RWPE2 (cell line): ENCODE data around the gene SETD2.
A peak's percentile ranks its signal among the peaks of the same experiment; 100 is the strongest.

Experiments
- ATAC-seq: fragments of 200-7000 bp; cut with Tn5 transposase; 3 replicates; pipeline ENCODE4 v1.9.1; 2021; ENCODE audit warnings: low read depth
- DNase-seq: peaks from one replicate; pipeline ENCODE4 v3.0.0-alpha.2; 2020; ENCODE audit warnings: low spot score
- H3K27ac ChIP-seq: fragments of 450-650 bp; 2 replicates; pipeline ENCODE4 v1.5.1; 2017; ENCODE audit warnings: mild to moderate bottlenecking; ENCODE audit not compliant: poor library complexity, severe bottlenecking
- H3K27me3 ChIP-seq: fragments of 250-450 bp; sonication (Bioruptor Pico); 2 replicates; pipeline ENCODE4 v1.5.1; 2021; ENCODE audit warnings: mild to moderate bottlenecking, moderate library complexity; ENCODE audit not compliant: insufficient read depth, poor library complexity, severe bottlenecking
- H3K36me3 ChIP-seq: fragments of 250-450 bp; sonication (Bioruptor Pico); 2 replicates; pipeline ENCODE4 v1.5.1; 2020; ENCODE audit warnings: low read depth, mild to moderate bottlenecking, moderate library complexity
- H3K4me1 ChIP-seq: fragments of 250-450 bp; sonication (Bioruptor Pico); 2 replicates; pipeline ENCODE4 v1.5.1; 2021; ENCODE audit warnings: mild to moderate bottlenecking, moderate library complexity; ENCODE audit not compliant: insufficient read depth, poor library complexity, severe bottlenecking
- H3K4me3 ChIP-seq: fragments of 250-450 bp; sonication (Bioruptor Pico); 2 replicates; pipeline ENCODE4 v1.5.1; 2021; ENCODE audit warnings: mild to moderate bottlenecking, moderate library complexity; ENCODE audit not compliant: severe bottlenecking
- H3K9me3 ChIP-seq: fragments of 250-450 bp; sonication (Bioruptor Pico); 2 replicates; pipeline ENCODE4 v1.5.1; 2021; ENCODE audit warnings: mild to moderate bottlenecking, moderate library complexity; ENCODE audit not compliant: severe bottlenecking
- CTCF ChIP-seq: fragments of 450-650 bp; IDR thresholded peaks from one replicate; pipeline ENCODE4 v1.5.1; 2017; ENCODE audit warnings: mild to moderate bottlenecking, moderate library complexity; ENCODE audit not compliant: poor library complexity, severe bottlenecking

SETD2 gene

GRCh38 chr3:47159820-47160219 lies 4.1 kb downstream of the SETD2 start:
- Histone ChIP-seq H3K27ac (no peak overlapping the region), H3K27me3 (no peaks in the 10 kb centered on the region), H3K9me3 (no peaks in the 10 kb centered on the region), H3K36me3 (0 out of 2 replicates have a peak, but pooled peaks cover 3% of the 10 kb centered on the region), H3K4me1 (peaks cover 7% of the 10 kb centered on the region), H3K4me3 (no peak overlapping the region)
- DNase-seq (no peak), ATAC-seq (no peak)
- TF ChIP-seq CTCF = no peak

GRCh38 chr3:47158208-47158607 lies 5.7 kb downstream of the SETD2 start:
- no peak overlapping the region for H3K27ac ChIP-seq
- no peaks in the 10 kb centered on the region for H3K9me3 ChIP-seq
- H3K36me3 ChIP-seq = peaks cover 3% of the 10 kb centered on the region; the same call in 1 of the 2 replicates
- no peak for TF ChIP-seq CTCF
- ATAC-seq (no peak), DNase-seq (no peak)
- no peak overlapping the region for H3K4me3 ChIP-seq
- H3K27me3 ChIP-seq = no peaks in the 10 kb centered on the region
- H3K4me1 ChIP-seq = peaks cover 7% of the 10 kb centered on the region

GRCh38 chr3:47156396-47156795 lies 7.5 kb downstream of the SETD2 start:
- DNase-seq (no peak), ATAC-seq (0 out of 3 replicates have a peak, but pooled peaks have one; percentile 14)
- Histone ChIP-seq H3K4me1 (peaks cover 2% of the 10 kb centered on the region), H3K9me3 (no peaks in the 10 kb centered on the region), H3K4me3 (no peak overlapping the region), H3K27ac (no peak overlapping the region), H3K36me3 (no peaks in the 10 kb centered on the region; the same call in 1 of the 2 replicates), H3K27me3 (no peaks in the 10 kb centered on the region)
- TF ChIP-seq CTCF = no peak

GRCh38 chr3:47152578-47152977 lies 11.3 kb downstream of the SETD2 start:
- H3K36me3 ChIP-seq = no peaks in the 10 kb centered on the region; the same call in 1 of the 2 replicates
- no peak overlapping the region for H3K27ac ChIP-seq
- H3K9me3 ChIP-seq = no peaks in the 10 kb centered on the region
- TF ChIP-seq CTCF = no peak
- no peak for DNase-seq
- no peaks in the 10 kb centered on the region for H3K27me3 ChIP-seq
- no peak overlapping the region for H3K4me3 ChIP-seq
- ATAC-seq = no peak
- H3K4me1 ChIP-seq = peaks cover 2% of the 10 kb centered on the region

GRCh38 chr3:47151836-47152235 lies 12.1 kb downstream of the SETD2 start:
- Histone ChIP-seq H3K4me1 (peaks cover 2% of the 10 kb centered on the region), H3K27me3 (no peaks in the 10 kb centered on the region), H3K4me3 (no peak overlapping the region), H3K9me3 (no peaks in the 10 kb centered on the region), H3K27ac (no peak overlapping the region), H3K36me3 (no peaks in the 10 kb centered on the region; the same call in 1 of the 2 replicates)
- no peak for TF ChIP-seq CTCF
- ATAC-seq (no peak), DNase-seq (no peak)
